GM19240 (cell line): Measurements from ENCODE around the gene NHP2.
A peak's percentile ranks its signal among the peaks of the same experiment; 100 is the strongest.

Experiments
- DNase-seq: peaks from one replicate; pipeline ENCODE4 v3.0.0; 2011; ENCODE audit warnings: low spot score; ENCODE audit not compliant: insufficient read length

The NHP2 gene

DNA sequence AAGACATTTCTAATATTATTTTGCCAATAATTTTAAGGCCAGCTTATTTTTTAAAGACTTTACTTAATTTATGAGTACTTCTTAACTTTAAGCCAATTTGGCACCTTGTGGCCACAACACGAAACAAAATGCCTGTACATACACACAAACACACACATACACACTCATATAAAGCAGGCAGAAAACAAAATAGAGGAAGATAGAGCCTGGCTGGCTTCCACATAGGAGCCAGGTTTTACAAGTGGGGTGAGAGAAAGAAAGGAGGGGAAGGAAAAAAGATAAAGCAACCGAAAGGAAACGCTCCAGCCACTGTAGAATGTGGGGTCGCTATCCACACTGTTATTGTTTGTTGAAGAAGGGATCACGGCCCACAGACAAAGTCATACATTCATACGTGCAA is 23.1 kb upstream of the NHP2 start:
- no peak for DNase-seq

GRCh38 chr5:178174456-178174855 is 20.8 kb upstream of the NHP2 start:
- DNase-seq, result no peak

- DNase-seq, result no peak
Observed at GRCh38 chr5:178170455-178170854, 16.8 kb upstream of the NHP2 start.

- no peak for DNase-seq
Observed at GRCh38 chr5:178165581-178165980, 11.9 kb upstream of the NHP2 start.

DNA sequence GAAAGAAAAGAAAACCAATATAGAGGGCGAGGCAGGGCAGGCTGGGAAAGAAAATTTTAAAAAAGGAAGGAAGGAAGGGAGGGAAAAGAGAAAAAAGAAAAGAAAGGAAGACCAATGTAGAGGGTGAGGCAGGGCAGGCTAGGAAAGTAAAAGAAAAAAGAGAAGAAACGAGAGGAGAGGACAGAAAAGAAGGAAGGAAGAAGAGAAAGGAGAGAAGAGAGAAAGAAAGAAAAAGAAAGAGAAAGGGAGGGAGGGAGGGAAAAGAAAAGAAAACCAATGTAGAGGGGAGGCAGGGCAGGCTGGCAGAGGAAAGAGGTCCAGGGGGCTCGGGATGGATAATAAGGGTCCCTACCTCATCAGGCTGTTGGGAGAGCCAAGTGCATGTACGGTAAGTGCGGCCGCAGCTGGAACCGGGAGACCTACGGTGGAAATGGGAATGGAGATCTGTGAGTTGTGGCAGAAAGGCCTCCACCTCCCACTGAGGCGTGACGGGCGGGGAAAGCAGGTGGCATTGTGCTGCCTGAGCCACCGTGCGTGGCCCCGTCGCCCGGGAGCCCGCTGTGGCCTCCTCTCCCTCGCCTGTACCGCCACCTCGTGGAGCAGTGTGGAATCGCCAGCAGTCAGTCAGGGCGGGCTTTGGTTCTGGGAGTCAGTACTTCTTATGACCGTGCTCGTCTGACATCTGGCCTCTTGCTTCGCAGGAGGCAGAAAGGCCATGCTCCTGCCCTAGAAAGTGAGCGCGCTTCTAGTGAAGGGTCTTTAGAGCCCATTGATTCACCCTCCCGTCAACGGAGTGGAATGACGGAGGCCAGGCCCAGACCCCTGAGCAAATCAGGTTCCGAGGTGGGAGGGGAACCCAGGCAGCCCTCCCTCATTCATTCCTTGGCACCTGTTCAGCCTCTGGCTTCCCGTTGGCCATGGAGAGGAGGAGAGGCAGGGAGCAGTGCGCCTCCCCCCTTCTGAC is 10.4 kb upstream of the NHP2 start:
- DNase-seq, result peak; percentile 94

DNA sequence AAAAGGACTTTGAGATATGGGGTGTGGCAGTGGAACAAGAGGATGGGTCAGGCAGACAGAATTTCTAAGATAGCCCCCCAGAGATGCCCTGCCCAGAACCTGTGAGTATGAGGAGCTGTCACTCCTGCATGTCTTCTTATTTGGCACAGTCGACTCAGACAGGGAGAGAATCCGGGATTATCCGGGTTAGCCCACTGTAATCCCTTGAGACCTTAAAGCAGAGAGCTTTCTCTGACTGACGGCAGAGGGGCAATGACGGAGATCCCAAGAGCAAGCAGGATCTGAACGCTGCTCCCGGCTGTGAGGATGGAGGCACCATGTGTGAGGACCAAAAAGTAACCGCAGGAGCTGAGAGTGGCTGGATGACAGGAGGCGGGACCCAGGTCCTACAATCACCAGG is 8.8 kb upstream of the NHP2 start:
- DNase-seq, result no peak

GRCh38 chr5:178160176-178160575 is 6.5 kb upstream of the NHP2 start:
- DNase-seq, result no peak

GRCh38 chr5:178155065-178155464 is 1.4 kb upstream of the NHP2 start:
- DNase-seq, result no peak

DNA sequence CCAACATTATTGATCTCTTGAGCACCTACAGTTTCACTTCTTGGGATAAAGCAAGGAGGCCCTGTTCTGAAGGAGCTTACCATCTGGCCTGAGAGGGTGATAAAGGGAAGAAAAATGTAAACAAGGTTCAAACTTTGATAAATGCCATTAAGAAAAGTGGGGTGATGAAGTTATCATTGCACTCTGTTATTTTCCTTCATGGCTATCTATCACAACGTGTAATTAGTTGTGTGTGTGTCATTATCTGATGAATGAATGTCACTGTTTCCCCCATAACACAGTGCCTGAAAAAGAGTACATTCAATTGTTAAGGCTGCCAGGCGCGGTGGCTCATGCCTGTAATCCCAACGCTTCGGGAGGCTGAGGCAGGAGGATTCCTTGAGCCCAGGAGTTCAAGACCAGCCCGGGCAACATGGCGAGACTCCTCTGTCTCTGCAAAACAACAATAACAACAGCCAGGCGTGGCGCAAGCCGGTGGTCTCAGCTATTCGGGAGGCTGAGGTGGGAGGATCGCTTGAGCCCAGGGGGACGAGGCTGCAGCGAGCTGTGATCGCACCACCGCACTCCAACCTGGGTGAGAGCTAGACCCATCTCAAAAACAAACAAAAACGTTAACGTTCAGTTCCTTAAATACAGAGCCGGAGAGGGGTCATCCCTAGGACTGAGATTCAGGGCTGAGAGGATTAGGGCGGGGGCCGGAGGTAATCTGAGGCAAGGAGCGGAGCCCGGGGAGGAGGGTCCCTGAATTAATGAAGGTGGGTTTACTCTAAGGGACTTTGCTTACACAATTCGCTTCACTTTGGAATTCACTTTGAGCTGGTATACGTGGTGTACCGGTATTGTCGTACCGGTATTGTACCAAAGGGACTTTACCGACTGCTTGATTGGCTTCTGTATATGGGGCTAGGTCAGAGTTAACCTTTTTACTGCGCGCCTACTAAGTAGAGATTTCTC is 917 bp downstream of the NHP2 start:
- DNase-seq, result no peak

GRCh38 chr5:178150977-178151734 is 2.5 kb downstream of the NHP2 start:
- no peak for DNase-seq

- no peak for DNase-seq
Observed at GRCh38 chr5:178149199-178149932, 4.3 kb downstream of the NHP2 start.

DNA sequence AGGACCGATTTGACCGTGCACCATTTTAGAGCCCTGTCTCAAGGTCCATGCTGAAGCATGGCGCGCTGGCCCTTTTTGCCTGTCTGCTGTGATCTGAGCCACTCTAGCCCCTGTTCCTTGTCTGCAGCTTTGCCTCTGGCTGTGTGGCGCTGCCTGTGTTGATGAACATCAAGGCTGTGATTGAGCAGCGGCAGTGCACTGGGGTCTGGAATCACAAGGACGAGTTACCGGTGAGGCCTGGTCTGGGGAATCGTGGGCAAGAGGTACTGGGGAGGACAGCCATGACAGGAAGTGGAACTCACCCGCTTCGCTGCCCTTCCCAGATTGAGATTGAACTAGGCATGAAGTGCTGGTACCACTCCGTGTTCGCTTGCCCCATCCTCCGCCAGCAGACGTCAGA is 6.3 kb downstream of the NHP2 start:
- no peak for DNase-seq

GRCh38 chr5:178145965-178146820 is 7.5 kb downstream of the NHP2 start:
- peak; percentile 63 for DNase-seq

GRCh38 chr5:178143901-178144300 is 9.8 kb downstream of the NHP2 start:
- no peak for DNase-seq

GRCh38 chr5:178143246-178143645 is 10.4 kb downstream of the NHP2 start:
- no peak for DNase-seq

DNA sequence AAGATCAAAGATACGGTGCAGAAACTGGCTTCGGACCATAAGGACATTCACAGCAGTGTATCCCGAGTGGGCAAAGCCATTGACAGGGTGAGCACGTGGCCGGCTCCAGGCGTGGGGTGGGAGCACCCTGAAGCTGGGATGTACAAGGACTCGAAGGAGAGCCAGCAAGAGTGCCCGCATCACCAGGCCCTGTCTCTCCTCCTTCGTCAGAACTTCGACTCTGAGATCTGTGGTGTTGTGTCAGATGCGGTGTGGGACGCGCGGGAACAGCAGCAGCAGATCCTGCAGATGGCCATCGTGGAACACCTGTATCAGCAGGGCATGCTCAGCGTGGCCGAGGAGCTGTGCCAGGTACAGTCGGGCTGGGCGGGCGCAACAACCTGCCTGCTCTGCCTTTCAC is 11.0 kb downstream of the NHP2 start:
- no peak for DNase-seq

DNA sequence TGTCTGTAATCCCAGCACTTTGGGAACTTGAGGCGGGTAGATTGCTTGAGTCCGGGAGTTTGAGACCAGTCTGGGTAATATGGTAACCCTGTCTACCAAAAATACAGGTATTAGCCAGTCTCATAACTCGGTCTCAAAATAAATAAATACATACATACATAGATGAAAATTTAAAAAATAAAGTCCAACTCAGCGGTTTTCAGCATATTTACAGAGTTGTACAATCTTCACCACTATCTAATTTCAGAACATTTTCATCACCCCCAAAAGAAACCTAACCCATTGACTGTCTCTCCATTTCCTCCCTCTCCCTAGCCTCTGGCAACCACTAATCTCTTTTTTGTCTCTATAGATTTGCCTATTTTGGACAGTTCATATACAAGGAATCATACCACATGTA is 12.1 kb downstream of the NHP2 start:
- DNase-seq, result no peak

DNA sequence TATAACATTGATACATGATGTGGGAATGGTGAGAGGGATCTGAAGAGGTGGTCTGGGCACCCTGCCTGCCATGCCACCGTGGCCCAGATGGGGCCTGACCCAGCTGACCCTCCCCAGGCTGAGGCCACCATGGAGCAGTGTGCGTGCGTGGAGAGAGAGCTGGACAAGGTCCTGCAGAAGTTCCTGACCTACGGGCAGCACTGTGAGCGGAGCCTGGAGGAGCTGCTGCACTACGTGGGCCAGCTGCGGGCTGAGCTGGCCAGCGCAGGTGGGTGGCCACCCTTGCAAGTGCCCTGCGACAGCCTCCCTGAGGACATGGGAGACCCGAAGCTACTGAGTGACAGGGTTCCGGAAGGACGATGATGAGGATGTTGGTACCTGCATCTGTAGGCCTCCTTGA is 15.7 kb downstream of the NHP2 start:
- DNase-seq, result no peak

- no peak for DNase-seq
Observed at GRCh38 chr5:178136990-178137389, 16.7 kb downstream of the NHP2 start.
